ENCODE results near the gene MS4A6A. TPM values are rescaled to one million over a fixed set of nuclear protein-coding genes. Genes with fewer than 3 reads are reported as not detected.

MS4A6A gene
- total and polyA plus RNA-seq, 9 of the 15 experiments (the other 6 are each of a cell fraction or from before 2014, with no cell fraction given): 0.57 to 9.5 (median 4.2) TPM

GRCh38 chr11:60129853-60130252, 53.0 kb downstream of the MS4A6A start:
- H3K9me1 ChIP-seq (ENCODE audit: control insufficient read depth, insufficient read depth, low read length): no peaks in the 10 kb centered on the region
- no peaks in the 10 kb centered on the region for H4K20me1 ChIP-seq (replicated peaks; ENCODE audit: control insufficient read depth, insufficient read depth, low read length)
- H3K9me3 ChIP-seq (replicated peaks; ENCODE audit: control insufficient read depth, insufficient read depth, low read depth, low read length): peaks cover 22% of the 10 kb centered on the region
- FAIRE-seq (no peak), ATAC-seq (peak; percentile 54), DNase-seq (ENCODE audit: extremely low read depth in 1 of 4, low spot score in 3 of 4) (peak in 1 of 4 experiments; percentile 44)
- intact Hi-C loops (cut with micrococcal nuclease) (loop anchor here (1.0 to 5.0 kb wide), 6 partner anchors 10 to 376 kb away; no protein-coding TSS in a partner anchor), in situ Hi-C loops (cut with MboI) (loop anchor here (5.0 kb wide), 1 partner anchor 308 kb away; no protein-coding TSS in a partner anchor)
- peaks cover 2 to 16% of the 10 kb centered on the region in 2 experiments; a peak in 3 of 5 replicates for H3K4me1 ChIP-seq (replicated peaks in 1 of 2; ENCODE audit: control insufficient read depth in 2 of 2, insufficient read depth in 2 of 2, low read length in 2 of 2)
- H3K4me2 ChIP-seq (ENCODE audit: insufficient read depth, low read length): no peak overlapping the region
- no peaks in the 10 kb centered on the region for H3K27me3 ChIP-seq (ENCODE audit: control insufficient read depth in 2 of 2, insufficient read depth in 2 of 2, low read length in 2 of 2)
- H3K9ac ChIP-seq (ENCODE audit: insufficient read depth in 1 of 2, low read depth in 2 of 2, low read length in 2 of 2): no peak overlapping the region
- H2AFZ ChIP-seq (ENCODE audit: low read depth, low read length): no peak overlapping the region
- no TSS peak for BruUV-seq (replicated peaks)
- no peaks in the 10 kb centered on the region for H3K36me3 ChIP-seq (ENCODE audit: control insufficient read depth, insufficient read depth, low read length)
- CTCF ChIA-PET (ENCODE audit: low intra/inter-chr PET ratio): interaction anchor here (2.0 kb wide), 1 partner anchor 307 kb away, joined by 16 read pairs; no protein-coding TSS in a partner anchor
- 4% methylated on average over 3 of the region's 3 CpGs for WGBS (ENCODE audit: insufficient coverage, low coverage, missing lambda C conversion rate)
- H3K27ac ChIP-seq (ENCODE audit: extremely low read depth, low read depth, low read length): no peak overlapping the region; the same call in 2 of the 3 replicates
- no peak overlapping the region for H3K4me3 ChIP-seq
- no peaks in the 10 kb centered on the region for H3K79me2 ChIP-seq (ENCODE audit: control insufficient read depth, insufficient read depth, low read length)
- POLR2A ChIA-PET: interaction anchor here (0.6 kb wide), 1 partner anchor 46 kb away, joined by 5 read pairs; no protein-coding TSS in a partner anchor
- TF ChIP-seq GTF3C2 (IDR thresholded peaks at IDR 0.05; ENCODE audit: borderline replicate concordance, extremely low read depth, insufficient read length) (no peak), RBM14 (IDR thresholded peaks at IDR 0.05; ENCODE audit: borderline replicate concordance, insufficient read depth, low read depth, low read length) (no peak), KDM1A (IDR thresholded peaks at IDR 0.05) (0 out of 4 replicates have a peak, but pooled peaks of 1 of the 2 experiments have one; percentile 4), RBFOX2 (IDR thresholded peaks at IDR 0.05; ENCODE audit: low read depth, low read length) (no peak), THRAP3 (IDR thresholded peaks at IDR 0.05; ENCODE audit: borderline replicate concordance) (no peak), ATF1 (CRISPR knock-in tag; IDR thresholded peaks at IDR 0.05) (no peak), ATF1 (tag; IDR thresholded peaks at IDR 0.05) (no peak), SMAD4 (CRISPR knock-in tag; conservative IDR thresholded peaks at IDR 0.05) (no peak), RHOXF2B (CRISPR knock-in tag; conservative IDR thresholded peaks at IDR 0.05) (no peak), ZNF133 (CRISPR knock-in tag; IDR thresholded peaks at IDR 0.05) (no peak), SRSF7 (optimal IDR thresholded peaks at IDR 0.05; ENCODE audit: low read depth, low read length) (no peak), ARID1B (IDR thresholded peaks at IDR 0.05) (peak; percentile 37; the same call in 1 of the 2 replicates), MAFK (IDR thresholded peaks at IDR 0.05; ENCODE audit: low read length) (no peak), RAD51 (IDR thresholded peaks at IDR 0.05; ENCODE audit: borderline replicate concordance, low read depth) (no peak), ZNF589 (CRISPR knock-in tag; IDR thresholded peaks at IDR 0.05; ENCODE audit: low read depth) (no peak), ZNF695 (CRISPR knock-in tag; IDR thresholded peaks at IDR 0.05) (no peak), TEAD4 (IDR thresholded peaks at IDR 0.05; ENCODE audit: low read length) (peak; percentile 57), TEAD4 (CRISPR knock-in tag; IDR thresholded peaks at IDR 0.05; ENCODE audit: borderline replicate concordance) (no peak)

All from K562 (cell line).